ENCODE results near the gene TMED1. TPM values are rescaled to one million over a fixed set of nuclear protein-coding genes. Genes with fewer than 3 reads are reported as not detected.

TMED1 gene
- total and polyA plus RNA-seq, 2 experiments from 2014 or later: 65.0 to 95.4 TPM

- Histone ChIP-seq H3K4me3 (no peak overlapping the region), H3K4me1 (ENCODE audit: insufficient read depth) (peaks cover 11% of the 10 kb centered on the region), H2AFZ (no peak overlapping the region), H3K9me3 (ENCODE audit: low read depth) (no peaks in the 10 kb centered on the region), H3K4me2 (no peak overlapping the region), H3K27me3 (no peaks in the 10 kb centered on the region), H3K9me2 (replicated peaks; ENCODE audit: insufficient read depth) (no peaks in the 10 kb centered on the region), H4K20me1 (ENCODE audit: insufficient read depth, poor library complexity, severe bottlenecking) (no peaks in the 10 kb centered on the region), H3K36me3 (replicated peaks; ENCODE audit: insufficient read depth, low read depth) (no peaks in the 10 kb centered on the region), H3K79me2 (peaks cover 23% of the 10 kb centered on the region), H3K27ac (peak overlapping the region; percentile 65)
- WGBS (ENCODE audit: low lambda C conversion rate, missing lambda C conversion rate): 55% methylated on average over 9 of the region's 9 CpGs
- peak; percentile 72 for DNase-seq (ENCODE audit: low spot score)
- no peak for TF ChIP-seq EZH2 (IDR thresholded peaks at IDR 0.05; ENCODE audit: borderline replicate concordance)
- TF ChIP-seq EZH2phosphoT487 (IDR thresholded peaks at IDR 0.05; ENCODE audit: low read depth, severe bottlenecking, unreplicated experiment): no peak
- TF ChIP-seq CTCF (IDR thresholded peaks at IDR 0.05; ENCODE audit: poor library complexity): no peak
Measured at GRCh38 chr19:10812902-10813404, 23.1 kb downstream of the TMED1 start.

- TF ChIP-seq EZH2 (IDR thresholded peaks at IDR 0.05; ENCODE audit: borderline replicate concordance) (no peak), CTCF (IDR thresholded peaks at IDR 0.05; ENCODE audit: poor library complexity) (no peak)
- Histone ChIP-seq H3K4me3 (no peak overlapping the region), H3K4me1 (ENCODE audit: insufficient read depth) (peaks cover 9% of the 10 kb centered on the region), H3K27ac (no peak overlapping the region), H3K9me2 (replicated peaks; ENCODE audit: insufficient read depth) (no peaks in the 10 kb centered on the region), H3K36me3 (replicated peaks; ENCODE audit: insufficient read depth, low read depth) (no peaks in the 10 kb centered on the region), H3K27me3 (no peaks in the 10 kb centered on the region), H3K79me2 (peaks cover 23% of the 10 kb centered on the region), H3K9me3 (ENCODE audit: low read depth) (no peaks in the 10 kb centered on the region), H2AFZ (no peak overlapping the region), H3K4me2 (no peak overlapping the region), H4K20me1 (ENCODE audit: insufficient read depth, poor library complexity, severe bottlenecking) (no peaks in the 10 kb centered on the region)
- 99% methylated on average over 19 of the region's 19 CpGs for whole genome bisulfite sequencing (ENCODE audit: low lambda C conversion rate, missing lambda C conversion rate)
- peak; percentile 1 for DNase-seq (ENCODE audit: low spot score)
Measured at GRCh38 chr19:10812196-10812595, 23.8 kb downstream of the TMED1 start.

GRCh38 chr19:10811391-10812111 lies 24.5 kb downstream of the TMED1 start:
- H2AFZ ChIP-seq: no peak overlapping the region
- H3K4me1 ChIP-seq (ENCODE audit: insufficient read depth): peaks cover 9% of the 10 kb centered on the region
- no peaks in the 10 kb centered on the region for H3K36me3 ChIP-seq (replicated peaks; ENCODE audit: insufficient read depth, low read depth)
- no peak overlapping the region for H3K4me2 ChIP-seq
- no peaks in the 10 kb centered on the region for H3K9me2 ChIP-seq (replicated peaks; ENCODE audit: insufficient read depth)
- 96% methylated on average over 17 of the region's 17 CpGs for WGBS (ENCODE audit: low lambda C conversion rate, missing lambda C conversion rate)
- DNase-seq (ENCODE audit: low spot score): peak; percentile 1
- no peaks in the 10 kb centered on the region for H4K20me1 ChIP-seq (ENCODE audit: insufficient read depth, poor library complexity, severe bottlenecking)
- no peak overlapping the region for H3K27ac ChIP-seq
- peaks cover 19% of the 10 kb centered on the region for H3K79me2 ChIP-seq
- TF ChIP-seq CTCF (IDR thresholded peaks at IDR 0.05; ENCODE audit: poor library complexity) (no peak), EZH2phosphoT487 (IDR thresholded peaks at IDR 0.05; ENCODE audit: low read depth, severe bottlenecking, unreplicated experiment) (no peak), EZH2 (IDR thresholded peaks at IDR 0.05; ENCODE audit: borderline replicate concordance) (no peak)
- H3K4me3 ChIP-seq: no peak overlapping the region
- no peaks in the 10 kb centered on the region for H3K9me3 ChIP-seq (ENCODE audit: low read depth)
- no peaks in the 10 kb centered on the region for H3K27me3 ChIP-seq
